H1 (cell line): Measurements from ENCODE around the gene FBXL17. TPM values are rescaled to one million over a fixed set of nuclear protein-coding genes. Genes with fewer than 3 reads are reported as not detected.

Experiments
- CTCF ChIA-PET: fragments of 300-600 bp; sonication (Branson Sonifier 250); formaldehyde crosslinking; loops from one replicate; lab custom pipeline; 2021; ENCODE audit not compliant: partially characterized antibody; lab: Charles Lee
- POLR2A ChIA-PET: fragments of 300-600 bp; sonication (Branson Sonifier 250); formaldehyde crosslinking; loops from one replicate; lab custom pipeline; 2021; ENCODE audit warnings: inconsistent platforms; ENCODE audit not compliant: partially characterized antibody; lab: Charles Lee
- DNase-seq, 2 experiments: peaks; one replicate each; pipeline versions ENCODE4 v3.0.0 to v3.0.0-alpha.2; 2010 to 2022; ENCODE audit warnings: low spot score in 2 of 2, low read depth in 1 of 2, mixed read lengths in 1 of 2
- FAIRE-seq: peaks from 2 replicates; lab custom pipeline; 2011; peaks lifted over from hg19 to GRCh38; lab: Jason Lieb, UNC
- H2AFZ ChIP-seq: 2 replicates; pipeline ENCODE4 v1.8.1; 2012; ENCODE audit warnings: low read length, inconsistent platforms
- H2AK5ac ChIP-seq: 2 replicates; pipeline ENCODE4 v1.6.1; 2013; ENCODE audit warnings: low read depth, low read length
- H2BK120ac ChIP-seq: replicated peaks from 2 replicates; pipeline ENCODE3; 2013; ENCODE audit warnings: low read depth, low read length, inconsistent platforms
- H2BK12ac ChIP-seq: 2 replicates; pipeline ENCODE4 v1.6.1; 2013; ENCODE audit warnings: low read depth, low read length
- H2BK15ac ChIP-seq: 2 replicates; pipeline ENCODE4 v1.6.1; 2013; ENCODE audit warnings: low read length
- H2BK20ac ChIP-seq: 2 replicates; pipeline ENCODE4 v1.6.1; 2013; ENCODE audit warnings: low read length
- H2BK5ac ChIP-seq: 2 replicates; pipeline ENCODE4 v1.6.1; 2013; ENCODE audit warnings: low read depth, low read length
- H3K14ac ChIP-seq: 2 replicates; pipeline ENCODE4 v1.6.1; 2013; ENCODE audit warnings: inconsistent platforms; ENCODE audit not compliant: insufficient read length
- H3K18ac ChIP-seq: 2 replicates; pipeline ENCODE4 v1.6.1; 2013; ENCODE audit warnings: low read length; ENCODE audit errors: extremely low read depth
- H3K23ac ChIP-seq: 2 replicates; pipeline ENCODE4 v1.6.1; 2013; ENCODE audit warnings: inconsistent platforms; ENCODE audit not compliant: insufficient read length
- H3K23me2 ChIP-seq: 2 replicates; pipeline ENCODE4 v1.6.1; 2013; ENCODE audit warnings: low read depth, low read length
- H3K27ac ChIP-seq: 2 replicates; pipeline ENCODE4 v1.6.1; 2011; ENCODE audit warnings: low read depth, low read length, inconsistent platforms
- H3K27me3 ChIP-seq, 4 experiments: replicated peaks in 1 of 4; 1 replicate in 1 of 4; 2 replicates in 3 of 4; pipeline versions ENCODE4 v1.6.1 to v1.8.1; 2011 to 2013; ENCODE audit warnings: low read length in 3 of 4, mild to moderate bottlenecking in 3 of 4, inconsistent platforms in 2 of 4, mixed read lengths in 2 of 4, moderate library complexity in 1 of 4; ENCODE audit not compliant: control insufficient read depth in 3 of 4, insufficient read depth in 3 of 4; ENCODE audit errors: extremely low read depth in 1 of 4
- H3K36me3 ChIP-seq, 4 experiments: 2 replicates each; pipeline versions ENCODE4 v1.6.1 to v1.8.1; 2011 to 2013; ENCODE audit warnings: mild to moderate bottlenecking in 4 of 4, low read length in 3 of 4, moderate library complexity in 2 of 4, control low read depth in 1 of 4, inconsistent platforms in 1 of 4; ENCODE audit not compliant: insufficient read depth in 4 of 4, control insufficient read depth in 2 of 4
- H3K4ac ChIP-seq: replicated peaks from 2 replicates; pipeline ENCODE3; 2013; ENCODE audit warnings: low read length, low read depth, mixed read lengths, inconsistent platforms; ENCODE audit not compliant: insufficient read length
- H3K4me1 ChIP-seq, 4 experiments: replicated peaks in 1 of 4; 1 replicate in 1 of 4; 2 replicates in 3 of 4; pipeline versions ENCODE4 v1.6.1 to v1.8.1; 2011 to 2013; ENCODE audit warnings: low read length in 3 of 4, inconsistent platforms in 2 of 4, mixed read lengths in 1 of 4; ENCODE audit not compliant: insufficient read depth in 4 of 4, control insufficient read depth in 3 of 4
- H3K4me2 ChIP-seq, 2 experiments: 2 replicates each; pipeline versions ENCODE4 v1.6.1 to v1.8.1; 2011 to 2013; ENCODE audit warnings: low read depth in 2 of 2, low read length in 2 of 2, control low read depth in 1 of 2, inconsistent platforms in 1 of 2, mild to moderate bottlenecking in 1 of 2; ENCODE audit not compliant: insufficient read depth in 1 of 2
- H3K4me3 ChIP-seq, 4 experiments: fragments of 200-600, 300-600 bp in 1 of 4; sonication (generic), shearing (Covaris generic), sonication (Bioruptor Twin) in 1 of 4; 2 replicates each; pipeline versions ENCODE4 v1.5.1 to v1.8.1; 2011 to 2016; ENCODE audit warnings: low read length in 4 of 4, low read depth in 3 of 4, control low read depth in 2 of 4, inconsistent platforms in 2 of 4, mild to moderate bottlenecking in 2 of 4, mixed read lengths in 1 of 4, moderate library complexity in 1 of 4; ENCODE audit not compliant: insufficient read depth in 2 of 4; ENCODE audit errors: extremely low read depth in 1 of 4
- H3K56ac ChIP-seq: replicated peaks from 2 replicates; pipeline ENCODE3; 2013; ENCODE audit warnings: low read depth, mild to moderate bottlenecking, mixed read lengths, low read length, inconsistent platforms; ENCODE audit not compliant: insufficient read length
- H3K79me1 ChIP-seq: 2 replicates; pipeline ENCODE4 v1.6.1; 2013; ENCODE audit warnings: low read depth, low read length, control low read depth
- H3K79me2 ChIP-seq, 2 experiments: 2 replicates each; pipeline versions ENCODE4 v1.6.1 to v1.8.1; 2012 to 2013; ENCODE audit warnings: low read length in 2 of 2, mild to moderate bottlenecking in 2 of 2, inconsistent platforms in 1 of 2; ENCODE audit not compliant: insufficient read depth in 2 of 2, control insufficient read depth in 1 of 2
- H3K9ac ChIP-seq, 4 experiments: replicated peaks in 1 of 4; 1 replicate in 1 of 4; 2 replicates in 3 of 4; pipeline versions ENCODE4 v1.6.1 to v1.8.1; 2011 to 2013; ENCODE audit warnings: low read depth in 3 of 4, low read length in 3 of 4, control low read depth in 2 of 4, mild to moderate bottlenecking in 2 of 4, moderate library complexity in 2 of 4, inconsistent platforms in 1 of 4; ENCODE audit errors: extremely low read depth in 1 of 4
- H3K9me3 ChIP-seq, 2 experiments: 2 replicates each; pipeline versions ENCODE4 v1.6.1 to v1.8.1; 2012 to 2013; ENCODE audit warnings: mild to moderate bottlenecking in 2 of 2, moderate library complexity in 2 of 2, control low read depth in 1 of 2, inconsistent platforms in 1 of 2, low read depth in 1 of 2, low read length in 1 of 2, mixed read lengths in 1 of 2; ENCODE audit not compliant: insufficient read depth in 2 of 2
- H4K20me1 ChIP-seq, 2 experiments: replicated peaks in 1 of 2; 2 replicates each; pipeline versions ENCODE3 to v1.8.1; 2011 to 2013; ENCODE audit warnings: inconsistent platforms in 2 of 2, low read length in 2 of 2, mild to moderate bottlenecking in 1 of 2; ENCODE audit not compliant: insufficient read depth in 2 of 2, control insufficient read depth in 1 of 2
- H4K5ac ChIP-seq: 2 replicates; pipeline ENCODE4 v1.6.1; 2013; ENCODE audit warnings: low read length, low read depth, mixed read lengths, inconsistent platforms; ENCODE audit not compliant: insufficient read length
- H4K8ac ChIP-seq: 2 replicates; pipeline ENCODE4 v1.8.0; 2013; ENCODE audit warnings: mild to moderate bottlenecking, moderate library complexity, low read length, inconsistent platforms; ENCODE audit not compliant: insufficient read depth; ENCODE audit errors: extremely low read depth
- H4K91ac ChIP-seq: replicated peaks from 2 replicates; pipeline ENCODE3; 2013; ENCODE audit warnings: low read length, mixed read lengths, inconsistent platforms; ENCODE audit not compliant: insufficient read length
- KDM5A ChIP-seq: fragments of 200-600 bp; IDR thresholded peaks from 2 replicates; pipeline ENCODE4 v1.7.1; 2012; ENCODE audit warnings: mild to moderate bottlenecking, low read length, inconsistent platforms, mixed read lengths
- PHF8 ChIP-seq: fragments of 200-600 bp; sonication (generic); conservative IDR thresholded peaks from 2 replicates; pipeline ENCODE4 v1.7.1; 2012; ENCODE audit warnings: low read depth, mild to moderate bottlenecking, inconsistent platforms, low read length, moderate library complexity
- RAD21 ChIP-seq, 2 experiments: IDR thresholded peaks in 1 of 2; conservative IDR thresholded peaks in 1 of 2; 2 replicates each; pipeline ENCODE4 v1.6.1; 2011; ENCODE audit warnings: low read depth in 2 of 2, low read length in 2 of 2, improper control_type of control experiment in 1 of 2, inconsistent platforms in 1 of 2, mild to moderate bottlenecking in 1 of 2, moderate library complexity in 1 of 2
- RXRA ChIP-seq: IDR thresholded peaks from 2 replicates; pipeline ENCODE4 v1.6.1; 2011; ENCODE audit warnings: low read depth, mild to moderate bottlenecking, low read length, moderate library complexity; ENCODE audit not compliant: insufficient read depth
- ZNF274 ChIP-seq: IDR thresholded peaks from 2 replicates; pipeline ENCODE4 v1.7.0; 2012; ENCODE audit warnings: low read length, borderline replicate concordance; ENCODE audit errors: extremely low read depth
- WGBS, 2 experiments: shearing (Covaris generic) in 1 of 2; methylation state at CpG; one replicate each; pipeline versions ENCODE4 v1.1.6 to v1.1.7; 2013 to 2015; ENCODE audit warnings: low lambda C conversion rate in 2 of 2, mixed read lengths in 2 of 2, inconsistent platforms in 1 of 2, low coverage in 1 of 2, missing lambda C conversion rate in 1 of 2; ENCODE audit not compliant: insufficient replicate concordance in 2 of 2, insufficient coverage in 1 of 2, insufficient read length in 1 of 2; ENCODE audit errors: extremely low coverage in 1 of 2, missing lambda C conversion rate in 1 of 2; 5-methylcytosine and 5-hydroxymethylcytosine counted together
- polyA plus RNA-seq, 7 experiments: library from polyadenylated mRNA; depleted of rRNA in 3 of 7; stranded (reverse) in 5 of 7; unstranded in 2 of 7; fragments of >200 nt in 5 of 7; fragments of 200-250 nt in 2 of 7; gene quantifications; 1 replicate in 5 of 7; 2 replicates in 1 of 7; 4 replicates in 1 of 7; pipeline versions ENCODE4 v1.2.1 to v1.2.3, GENCODE V29; 2011 to 2013; ENCODE audit warnings: missing spikeins in 2 of 7, mixed read lengths in 2 of 7
- total RNA-seq: library from RNA; stranded (reverse); fragmentation: NEBNext Ultra II Directional; extraction: Animal tissue kit (Norgen Biotek cat#: 25700); gene quantifications from 2 replicates; pipeline ENCODE4 v1.2.1, GENCODE V29; 2021

Gene FBXL17
- total and polyA plus RNA-seq, 2 of the 8 experiments (the other 6 are each of a cell fraction or from before 2014, with no cell fraction given) = 0.35 to 4.3 TPM

DNA sequence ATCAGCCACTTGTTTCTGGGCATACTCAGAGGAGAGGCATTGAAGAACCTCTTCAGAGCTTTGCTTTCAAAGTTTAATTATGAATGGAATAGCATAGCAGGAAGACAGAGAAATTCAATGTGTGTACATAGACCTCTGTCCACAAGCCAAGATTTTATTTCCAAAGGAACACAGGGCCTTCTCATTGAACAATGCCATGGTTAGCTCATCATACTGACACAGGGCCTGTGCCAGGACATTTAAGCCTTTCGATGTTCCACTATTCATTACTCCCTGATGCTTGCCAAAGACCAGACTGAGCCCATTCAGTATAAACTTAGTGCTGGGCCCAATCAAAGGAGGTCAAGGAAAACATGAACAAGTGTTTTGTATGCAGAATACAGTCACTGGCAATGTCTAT, 280.8 kb downstream of the FBXL17 start:
- no peaks in the 10 kb centered on the region for H3K36me3 ChIP-seq
- DNase-seq (no peak), FAIRE-seq (no peak)
- no peaks in the 10 kb centered on the region for H3K23me2 ChIP-seq
- H2BK12ac ChIP-seq = no peak overlapping the region
- peaks cover 0 to 3% (median 1%) of the 10 kb centered on the region in 4 experiments; a peak in 1 of 7 replicates for H3K4me1 ChIP-seq
- no peak overlapping the region for H3K27ac ChIP-seq
- no peak overlapping the region for H2BK20ac ChIP-seq
- ChIA-PET CTCF (interaction anchor here (1.2 to 1.6 kb wide), 3 partner anchors 9 to 418 kb away, joined by 3 to 6 read pairs (median 3); no protein-coding TSS in a partner anchor), POLR2A (no interaction called here)
- H3K9me3 ChIP-seq = no peaks in the 10 kb centered on the region
- no peak overlapping the region for H2AK5ac ChIP-seq
- H4K91ac ChIP-seq = no peak overlapping the region
- no peak overlapping the region for H3K18ac ChIP-seq
- H2BK15ac ChIP-seq = 0 out of 2 replicates have a peak overlapping the region, but pooled peaks have one; percentile 50
- no peak overlapping the region for H4K8ac ChIP-seq
- no peak overlapping the region for H3K4me3 ChIP-seq
- TF ChIP-seq ZNF274 = no peak
- no peak for TF ChIP-seq RAD21 (IDR thresholded peaks at IDR 0.05 in 1 of 2, conservative IDR thresholded peaks at IDR 0.05 in 1 of 2; ENCODE audit: low read depth in 2 of 2, low read length in 2 of 2)
- no peak for TF ChIP-seq KDM5A
- TF ChIP-seq RXRA = no peak
- TF ChIP-seq PHF8 = no peak
- no peak overlapping the region for H2BK5ac ChIP-seq
- no peak overlapping the region for H3K4me2 ChIP-seq
- H3K79me2 ChIP-seq = no peaks in the 10 kb centered on the region
- H3K27me3 ChIP-seq = no peaks in the 10 kb centered on the region
- no peak overlapping the region for H2BK120ac ChIP-seq
- no peak overlapping the region for H3K14ac ChIP-seq
- 100% methylated on average over 1 of the region's 1 CpG; no CpG with 5 or more reads in 1 of the 2 experiments for WGBS, 2 experiments
- no peak overlapping the region for H3K56ac ChIP-seq
- H3K23ac ChIP-seq = no peak overlapping the region
- no peaks in the 10 kb centered on the region for H3K79me1 ChIP-seq
- no peak overlapping the region for H4K5ac ChIP-seq
- no peak overlapping the region for H3K4ac ChIP-seq
- H3K9ac ChIP-seq = no peak overlapping the region
- H4K20me1 ChIP-seq = no peaks in the 10 kb centered on the region
- no peak overlapping the region for H2AFZ ChIP-seq
